Natural killer cell (primary cell): ENCODE data around the gene PIGO. TPM values are rescaled to one million over a fixed set of nuclear protein-coding genes. Genes with fewer than 3 reads are reported as not detected.

Experiments used
- ATAC-seq, 3 donors: fragments of 150-1000 bp in 2 of 3; fragments of 200-7000 bp in 1 of 3; cut with Tn5 transposase; 1 replicate in 1 of 3; 2 replicates in 2 of 3; pipeline ENCODE4 v1.10.0; 2021; ENCODE audit warnings: mild to moderate bottlenecking in 2 of 3, moderate library complexity in 2 of 3
- DNase-seq, 2 donors: peaks; one replicate each; pipeline versions ENCODE4 v3.0.0 to v3.0.0-alpha.2; 2013 to 2021; ENCODE audit warnings: mixed read lengths in 1 of 2
- H3K27ac ChIP-seq: one replicate; pipeline ENCODE4 v1.5.1; 2013; ENCODE audit warnings: mild to moderate bottlenecking, low read length
- H3K27me3 ChIP-seq: one replicate; pipeline ENCODE4 v1.6.1; 2013; ENCODE audit warnings: low read length; ENCODE audit not compliant: control insufficient read depth, insufficient read depth
- H3K36me3 ChIP-seq: one replicate; pipeline ENCODE4 v1.6.1; 2013; ENCODE audit warnings: low read length; ENCODE audit not compliant: control insufficient read depth, insufficient read depth
- H3K4me1 ChIP-seq: one replicate; pipeline ENCODE4 v1.6.1; 2013; ENCODE audit warnings: low read length; ENCODE audit not compliant: control insufficient read depth, insufficient read depth
- H3K4me3 ChIP-seq: one replicate; pipeline ENCODE4 v1.5.1; 2013; ENCODE audit warnings: low read length
- H3K9me3 ChIP-seq: one replicate; pipeline ENCODE4 v1.6.1; 2013; ENCODE audit warnings: low read length; ENCODE audit not compliant: control insufficient read depth, insufficient read depth
- H3K27ac Mint-ChIP-seq, 2 donors: one replicate each; pipeline ENCODE4 v1.8.0; 2022; ENCODE audit warnings: mild to moderate bottlenecking in 2 of 2, mixed read lengths in 2 of 2, moderate library complexity in 1 of 2
- H3K27me3 Mint-ChIP-seq, 2 donors: one replicate each; pipeline ENCODE4 v1.8.0; 2022; ENCODE audit warnings: low read depth in 2 of 2, mixed read lengths in 2 of 2
- H3K36me3 Mint-ChIP-seq: one replicate; pipeline ENCODE4 v1.8.0; 2022; ENCODE audit warnings: mixed read lengths
- H3K4me1 Mint-ChIP-seq, 2 donors: one replicate each; pipeline ENCODE4 v1.8.0; 2022; ENCODE audit warnings: mixed read lengths in 2 of 2
- H3K4me3 Mint-ChIP-seq: one replicate; pipeline ENCODE4 v1.8.0; 2022; ENCODE audit warnings: mild to moderate bottlenecking, moderate library complexity, mixed read lengths
- H3K9me3 Mint-ChIP-seq, 2 donors: one replicate each; pipeline ENCODE4 v1.8.0; 2022; ENCODE audit warnings: mixed read lengths in 2 of 2
- CTCF ChIP-seq: fragments of 200-600 bp; IDR thresholded peaks from one replicate; pipeline ENCODE4 v1.8.0; 2022; ENCODE audit warnings: antibody characterized with exemption
- WGBS: methylation state at CpG from one replicate; pipeline ENCODE4 v1.1.7; 2013; ENCODE audit warnings: missing lambda C conversion rate; ENCODE audit not compliant: insufficient coverage; 5-methylcytosine and 5-hydroxymethylcytosine counted together
- intact Hi-C: fragments of 100-400 bp; cut with micrococcal nuclease; formaldehyde crosslinking; loops from one replicate; pipeline ENCODE4 v1.14.2; 2022
- total RNA-seq, 4 donors: library from RNA; stranded (reverse); fragments of 120-200 nt in 1 of 4; gene quantifications; one replicate each; pipeline versions ENCODE4 v1.2.3 to v1.2.4, GENCODE V29; 2013 to 2022

Gene PIGO
- total RNA-seq, 3 donors from 2014 or later (not counting 1 experiment from before 2014, with no cell fraction given) = 23.6 to 28.2 (median 27.7) TPM

GRCh38 chr9:35105126-35105525 is 8.7 kb upstream of the PIGO start:
- intact Hi-C loops = no loop called here
- peak overlapping the region in 1 of 2 donors; percentile 94 for H3K27ac Mint-ChIP-seq

GRCh38 chr9:35104586-35104985 is 8.2 kb upstream of the PIGO start:
- H3K27me3 Mint-ChIP-seq = no peaks in the 10 kb centered on the region
- Histone ChIP-seq H3K4me1 (peaks cover 19% of the 10 kb centered on the region), H3K27ac (peak overlapping the region; percentile 95), H3K4me3 (no peak overlapping the region), H3K27me3 (no peaks in the 10 kb centered on the region), H3K36me3 (peaks cover 52% of the 10 kb centered on the region), H3K9me3 (no peaks in the 10 kb centered on the region)
- intact Hi-C loops = no loop called here
- peak overlapping the region; percentile 94 to 97 for H3K27ac Mint-ChIP-seq
- no peak for ATAC-seq
- 100% methylated on average over 1 of the region's 4 CpGs for WGBS
- no peak overlapping the region for H3K4me3 Mint-ChIP-seq
- peaks cover 7% of the 10 kb centered on the region for H3K36me3 Mint-ChIP-seq
- H3K4me1 Mint-ChIP-seq = peaks cover 39 to 43% of the 10 kb centered on the region in 2 donors
- H3K9me3 Mint-ChIP-seq = no peaks in the 10 kb centered on the region
- no peak for DNase-seq
- no peak for TF ChIP-seq CTCF

More at GRCh38 chr9:35105126-35105525, 8.7 kb upstream of the PIGO start:
- H3K36me3 ChIP-seq = peaks cover 47% of the 10 kb centered on the region
- no peak overlapping the region for H3K4me3 Mint-ChIP-seq
- H3K36me3 Mint-ChIP-seq = peaks cover 4% of the 10 kb centered on the region
- WGBS = 98% methylated on average over 11 of the region's 12 CpGs
- peaks cover 21% of the 10 kb centered on the region for H3K4me1 ChIP-seq
- no peaks in the 10 kb centered on the region for H3K27me3 ChIP-seq
- DNase-seq (no peak), ATAC-seq (no peak)
- H3K4me1 Mint-ChIP-seq = peaks cover 45 to 48% of the 10 kb centered on the region in 2 donors
- no peak overlapping the region for H3K27ac ChIP-seq
- H3K4me3 ChIP-seq = no peak overlapping the region
- TF ChIP-seq CTCF = no peak
- H3K9me3 ChIP-seq = no peaks in the 10 kb centered on the region
- no peaks in the 10 kb centered on the region for H3K9me3 Mint-ChIP-seq
- H3K27me3 Mint-ChIP-seq = no peaks in the 10 kb centered on the region

- Mint-ChIP-seq H3K4me1 (peaks cover 31 to 34% of the 10 kb centered on the region in 2 donors), H3K27ac (peak overlapping the region; percentile 94 to 97), H3K36me3 (peaks cover 7% of the 10 kb centered on the region), H3K27me3 (no peaks in the 10 kb centered on the region), H3K9me3 (no peaks in the 10 kb centered on the region), H3K4me3 (peak overlapping the region; percentile 99)
- intact Hi-C loops = loop anchor here (1.0 to 2.0 kb wide), 4 partner anchors 8 to 115 kb away; partner anchors contain the start of genes DNAJB5 and VCP
- TF ChIP-seq CTCF = no peak
- Histone ChIP-seq H3K27ac (peak overlapping the region; percentile 95), H3K9me3 (no peaks in the 10 kb centered on the region), H3K4me1 (peaks cover 19% of the 10 kb centered on the region), H3K4me3 (peak overlapping the region; percentile 93), H3K36me3 (peaks cover 55% of the 10 kb centered on the region), H3K27me3 (no peaks in the 10 kb centered on the region)
- no peak for DNase-seq
- no peak for ATAC-seq
- WGBS = 64% methylated on average over 5 of the region's 5 CpGs
Observed at GRCh38 chr9:35103660-35104191, 7.3 kb upstream of the PIGO start.
